DMS153 treated with DMSO at 0.1 percent for 48 hours (cell line): ENCODE results near the gene CAPS2.

ENCODE experiments used
- DNase-seq: peaks from one replicate; lab custom pipeline; 2025; ENCODE audit not compliant: unreplicated experiment; lab: John Stamatoyannopoulos, UW

The CAPS2 gene

GRCh38 chr12:75305412-75306332, 24.5 kb downstream of the CAPS2 start:
- no peak for DNase-seq

GRCh38 chr12:75302781-75303180, 27.3 kb downstream of the CAPS2 start:
- DNase-seq: no peak

GRCh38 chr12:75302225-75302624, 27.9 kb downstream of the CAPS2 start:
- no peak for DNase-seq

- no peak for DNase-seq
Measured at GRCh38 chr12:75294797-75295196, 35.3 kb downstream of the CAPS2 start.

GRCh38 chr12:75294336-75294735, 35.8 kb downstream of the CAPS2 start:
- DNase-seq: no peak

GRCh38 chr12:75291014-75291413, 39.1 kb downstream of the CAPS2 start:
- DNase-seq: no peak

- DNase-seq: no peak
Measured at GRCh38 chr12:75289753-75290152, 40.4 kb downstream of the CAPS2 start.

- DNase-seq: no peak
Measured at GRCh38 chr12:75288860-75289259, 41.3 kb downstream of the CAPS2 start.

- no peak for DNase-seq
Measured at GRCh38 chr12:75275702-75276101, 54.4 kb downstream of the CAPS2 start.

GRCh38 chr12:75271576-75271975, 58.5 kb downstream of the CAPS2 start:
- DNase-seq: no peak

- no peak for DNase-seq
Measured at GRCh38 chr12:75270157-75270556, 60.0 kb downstream of the CAPS2 start.

- no peak for DNase-seq
Measured at GRCh38 chr12:75269209-75269608, 60.9 kb downstream of the CAPS2 start.

GRCh38 chr12:75260316-75260715, 69.8 kb downstream of the CAPS2 start:
- DNase-seq: no peak

GRCh38 chr12:75259143-75259542, 71.0 kb downstream of the CAPS2 start:
- no peak for DNase-seq

- DNase-seq: no peak
Measured at GRCh38 chr12:75257510-75257909, 72.6 kb downstream of the CAPS2 start.

- DNase-seq: no peak
Measured at GRCh38 chr12:75245108-75245507, 85.0 kb downstream of the CAPS2 start.

- no peak for DNase-seq
Measured at GRCh38 chr12:75239987-75240386, 90.1 kb downstream of the CAPS2 start.

GRCh38 chr12:75236206-75236605, 93.9 kb downstream of the CAPS2 start:
- DNase-seq: no peak

- no peak for DNase-seq
Measured at GRCh38 chr12:75227132-75227531, 103.0 kb downstream of the CAPS2 start.
